ENCODE measurements around the gene VPS54. TPM values are rescaled to one million over a fixed set of nuclear protein-coding genes. Genes with fewer than 3 reads are reported as not detected.

Gene VPS54
- total RNA-seq, 1 experiment from 2014 or later, result 19.1 TPM

GRCh38 chr2:64018701-64019082 is 536 bp downstream of the VPS54 start:
- ChIA-PET POLR2A (ENCODE audit: low non-redundant PET) (no interaction called here), CTCF (interaction anchor here (0.6 kb wide), 3 partner anchors 62 to 398 kb away, joined by 4 to 5 read pairs (median 4); no protein-coding TSS in a partner anchor)
- no TSS peak for BruUV-seq (replicated peaks)
- H3K27me3 ChIP-seq (replicated peaks; ENCODE audit: insufficient read depth, low read depth, low read length, poor library complexity), result no peaks in the 10 kb centered on the region
- peaks cover 14% of the 10 kb centered on the region for H3K4me1 ChIP-seq (ENCODE audit: insufficient read depth, low read length, poor library complexity, severe bottlenecking)
- peak; percentile 51 for DNase-seq (ENCODE audit: low spot score)
- H3K36me3 ChIP-seq (ENCODE audit: insufficient read depth, low read length, poor library complexity, severe bottlenecking), result no peaks in the 10 kb centered on the region
- TF ChIP-seq CTCF (conservative IDR thresholded peaks at IDR 0.05; ENCODE audit: low read depth, low read length) (no peak), EZH2 (IDR thresholded peaks at IDR 0.05; ENCODE audit: borderline replicate concordance, low read depth, low read length, poor library complexity, severe bottlenecking) (no peak)
- intact Hi-C loops (cut with micrococcal nuclease; ENCODE audit: unreplicated experiment), result no loop called here
- H3K4me3 ChIP-seq (ENCODE audit: low read depth, low read length, poor library complexity, severe bottlenecking), result peak overlapping the region; percentile 64
- H3K27ac ChIP-seq (ENCODE audit: low read depth, low read length, poor library complexity, severe bottlenecking), result peak overlapping the region; percentile 85
- H3K9me3 ChIP-seq (ENCODE audit: low read depth, low read length, poor library complexity, severe bottlenecking), result no peaks in the 10 kb centered on the region

- CTCF ChIA-PET, result interaction anchor here (0.6 kb wide), 2 partner anchors 61 to 87 kb away, joined by 4 to 5 read pairs; no protein-coding TSS in a partner anchor
- Histone ChIP-seq H3K4me1 (ENCODE audit: insufficient read depth, low read length, poor library complexity, severe bottlenecking) (peaks cover 14% of the 10 kb centered on the region), H3K4me3 (ENCODE audit: low read depth, low read length, poor library complexity, severe bottlenecking) (peak overlapping the region; percentile 64), H3K27me3 (replicated peaks; ENCODE audit: insufficient read depth, low read depth, low read length, poor library complexity) (no peaks in the 10 kb centered on the region), H3K36me3 (ENCODE audit: insufficient read depth, low read length, poor library complexity, severe bottlenecking) (no peaks in the 10 kb centered on the region), H3K9me3 (ENCODE audit: low read depth, low read length, poor library complexity, severe bottlenecking) (no peaks in the 10 kb centered on the region), H3K27ac (ENCODE audit: low read depth, low read length, poor library complexity, severe bottlenecking) (peak overlapping the region; percentile 85)
- intact Hi-C loops (cut with micrococcal nuclease; ENCODE audit: unreplicated experiment), result no loop called here
- no peak for TF ChIP-seq EZH2 (IDR thresholded peaks at IDR 0.05; ENCODE audit: borderline replicate concordance, low read depth, low read length, poor library complexity, severe bottlenecking)
- no peak for TF ChIP-seq CTCF (conservative IDR thresholded peaks at IDR 0.05; ENCODE audit: low read depth, low read length)
- peak; percentile 47 for DNase-seq (ENCODE audit: low spot score)
- BruUV-seq (replicated peaks), result TSS peak; percentile 38
- POLR2A ChIA-PET (ENCODE audit: low non-redundant PET), result no interaction called here
Observed at GRCh38 chr2:64017811-64018700, 1.2 kb downstream of the VPS54 start.

- Histone ChIP-seq H3K27ac (ENCODE audit: low read depth, low read length, poor library complexity, severe bottlenecking) (no peak overlapping the region), H3K9me3 (ENCODE audit: low read depth, low read length, poor library complexity, severe bottlenecking) (no peaks in the 10 kb centered on the region), H3K4me1 (ENCODE audit: insufficient read depth, low read length, poor library complexity, severe bottlenecking) (peaks cover 14% of the 10 kb centered on the region), H3K27me3 (replicated peaks; ENCODE audit: insufficient read depth, low read depth, low read length, poor library complexity) (no peaks in the 10 kb centered on the region), H3K36me3 (ENCODE audit: insufficient read depth, low read length, poor library complexity, severe bottlenecking) (no peaks in the 10 kb centered on the region), H3K4me3 (ENCODE audit: low read depth, low read length, poor library complexity, severe bottlenecking) (no peak overlapping the region)
- TSS peak; percentile 18 for BruUV-seq (replicated peaks)
- CTCF ChIA-PET, result no interaction called here
- intact Hi-C loops (cut with micrococcal nuclease; ENCODE audit: unreplicated experiment), result no loop called here
- TF ChIP-seq CTCF (conservative IDR thresholded peaks at IDR 0.05; ENCODE audit: low read depth, low read length), result no peak
- no peak for TF ChIP-seq EZH2 (IDR thresholded peaks at IDR 0.05; ENCODE audit: borderline replicate concordance, low read depth, low read length, poor library complexity, severe bottlenecking)
- POLR2A ChIA-PET (ENCODE audit: low non-redundant PET), result no interaction called here
- DNase-seq (ENCODE audit: low spot score), result no peak
Observed at GRCh38 chr2:64015898-64016297, 3.3 kb downstream of the VPS54 start.
